HL-60/S4 treated with phorbol 12-myristate 13-acetate at 8.2 ng/mL for 4 days and 3 days (cell line): ENCODE measurements around the gene GGT5.

Experiments
- in situ Hi-C: fragments of 300-500 bp; cut with MboI; formaldehyde crosslinking; loops from 2 replicates; pipeline ENCODE4 v1.15.0; 2022; ENCODE audit warnings: low sequenced_read_pairs

The GGT5 gene

GRCh38 chr22:24170188-24170587 is 74.7 kb downstream of the GGT5 start:
- in situ Hi-C loops: no loop called here
